ENCODE results near the gene KCNK2. TPM values are rescaled to one million over a fixed set of nuclear protein-coding genes. Genes with fewer than 3 reads are reported as not detected.

Gene KCNK2
- polyA plus RNA-seq, 1 donor (not counting 4 experiments of a cell fraction or from before 2014, with no cell fraction given) = 0.10 TPM

GRCh38 chr1:215143497-215143896 is 61.0 kb downstream of the KCNK2 start:
- no peaks in the 10 kb centered on the region for H3K79me2 ChIP-seq (ENCODE audit: control insufficient read depth, insufficient read depth, low read length)

GRCh38 chr1:215146240-215146975 is 63.9 kb downstream of the KCNK2 start:
- H2AFZ ChIP-seq (ENCODE audit: control insufficient read depth, low read length) = no peak overlapping the region
- DNase-seq (ENCODE audit: low read depth, low spot score) (no peak), FAIRE-seq (peak; percentile 48)

More at GRCh38 chr1:215143497-215143896, 61.0 kb downstream of the KCNK2 start:
- Histone ChIP-seq H3K27me3 (ENCODE audit: control insufficient read depth, extremely low read depth, insufficient read depth, low read length) (no peaks in the 10 kb centered on the region), H3K9ac (ENCODE audit: control insufficient read depth, extremely low read depth, insufficient read depth, low read length) (no peak overlapping the region), H4K20me1 (ENCODE audit: control insufficient read depth, extremely low read depth, insufficient read depth, low read length) (no peaks in the 10 kb centered on the region), H3K36me3 (ENCODE audit: control insufficient read depth in 2 of 2, extremely low read depth in 1 of 2, insufficient read depth in 2 of 2, low read length in 2 of 2) (no peaks in the 10 kb centered on the region), H3K4me3 (ENCODE audit: control insufficient read depth in 2 of 3, extremely low read depth in 1 of 3, insufficient read depth in 2 of 3, low read depth in 1 of 3, low read length in 3 of 3) (no peak overlapping the region), H3K9me3 (ENCODE audit: control insufficient read depth, low read depth, low read length) (no peaks in the 10 kb centered on the region), H3K4me2 (ENCODE audit: control insufficient read depth, extremely low read depth, insufficient read depth, low read depth, low read length) (no peak overlapping the region), H2AFZ (ENCODE audit: control insufficient read depth, low read length) (no peak overlapping the region), H3K9me1 (ENCODE audit: control insufficient read depth, extremely low read depth, insufficient read depth, low read length) (no peaks in the 10 kb centered on the region), H3K27ac (ENCODE audit: control insufficient read depth, insufficient read depth, low read length) (no peak overlapping the region), H3K4me1 (ENCODE audit: control insufficient read depth, extremely low read depth, insufficient read depth, low read length) (no peaks in the 10 kb centered on the region)
- no peak for FAIRE-seq
- dilution Hi-C loops (cut with MboI; ENCODE audit: extremely low pct_ligation_motif_present, low sequenced_read_pairs) = no loop called here
- no peak for DNase-seq (ENCODE audit: low read depth, low spot score)
- TF ChIP-seq CTCF (optimal IDR thresholded peaks at IDR 0.05 in 1 of 3, IDR thresholded peaks at IDR 0.05 in 1 of 3, conservative IDR thresholded peaks at IDR 0.05 in 1 of 3; ENCODE audit: extremely low read depth in 1 of 3, insufficient read depth in 2 of 3, low read length in 3 of 3) (no peak), EZH2 (IDR thresholded peaks at IDR 0.05; ENCODE audit: low read length) (no peak)

More at GRCh38 chr1:215146240-215146975, 63.9 kb downstream of the KCNK2 start:
- no peak overlapping the region for H3K9ac ChIP-seq (ENCODE audit: control insufficient read depth, extremely low read depth, insufficient read depth, low read length)
- no peak for TF ChIP-seq EZH2 (IDR thresholded peaks at IDR 0.05; ENCODE audit: low read length)
- peak; percentile 43 to 70 (median 53) for TF ChIP-seq CTCF (optimal IDR thresholded peaks at IDR 0.05 in 1 of 3, IDR thresholded peaks at IDR 0.05 in 1 of 3, conservative IDR thresholded peaks at IDR 0.05 in 1 of 3; ENCODE audit: extremely low read depth in 1 of 3, insufficient read depth in 2 of 3, low read length in 3 of 3)
- H3K4me3 ChIP-seq (ENCODE audit: control insufficient read depth in 2 of 3, extremely low read depth in 1 of 3, insufficient read depth in 2 of 3, low read depth in 1 of 3, low read length in 3 of 3) = no peak overlapping the region
- H3K9me3 ChIP-seq (ENCODE audit: control insufficient read depth, low read depth, low read length) = no peaks in the 10 kb centered on the region
- H3K4me2 ChIP-seq (ENCODE audit: control insufficient read depth, extremely low read depth, insufficient read depth, low read depth, low read length) = no peak overlapping the region
- H4K20me1 ChIP-seq (ENCODE audit: control insufficient read depth, extremely low read depth, insufficient read depth, low read length) = no peaks in the 10 kb centered on the region
- H3K79me2 ChIP-seq (ENCODE audit: control insufficient read depth, insufficient read depth, low read length) = no peaks in the 10 kb centered on the region
- dilution Hi-C loops (cut with MboI; ENCODE audit: extremely low pct_ligation_motif_present, low sequenced_read_pairs) = no loop called here
- no peak overlapping the region for H3K27ac ChIP-seq (ENCODE audit: control insufficient read depth, insufficient read depth, low read length)
- no peaks in the 10 kb centered on the region for H3K36me3 ChIP-seq (ENCODE audit: control insufficient read depth in 2 of 2, extremely low read depth in 1 of 2, insufficient read depth in 2 of 2, low read length in 2 of 2)
- no peaks in the 10 kb centered on the region for H3K9me1 ChIP-seq (ENCODE audit: control insufficient read depth, extremely low read depth, insufficient read depth, low read length)
- no peaks in the 10 kb centered on the region for H3K4me1 ChIP-seq (ENCODE audit: control insufficient read depth, extremely low read depth, insufficient read depth, low read length)
- H3K27me3 ChIP-seq (ENCODE audit: control insufficient read depth, extremely low read depth, insufficient read depth, low read length) = no peaks in the 10 kb centered on the region

Measured in keratinocyte (primary cell).